ENCODE data around the gene KDM7A. TPM values are rescaled to one million over a fixed set of nuclear protein-coding genes. Genes with fewer than 3 reads are reported as not detected.
A peak's percentile ranks its signal among the peaks of the same experiment; 100 is the strongest.

The KDM7A gene, protein sequence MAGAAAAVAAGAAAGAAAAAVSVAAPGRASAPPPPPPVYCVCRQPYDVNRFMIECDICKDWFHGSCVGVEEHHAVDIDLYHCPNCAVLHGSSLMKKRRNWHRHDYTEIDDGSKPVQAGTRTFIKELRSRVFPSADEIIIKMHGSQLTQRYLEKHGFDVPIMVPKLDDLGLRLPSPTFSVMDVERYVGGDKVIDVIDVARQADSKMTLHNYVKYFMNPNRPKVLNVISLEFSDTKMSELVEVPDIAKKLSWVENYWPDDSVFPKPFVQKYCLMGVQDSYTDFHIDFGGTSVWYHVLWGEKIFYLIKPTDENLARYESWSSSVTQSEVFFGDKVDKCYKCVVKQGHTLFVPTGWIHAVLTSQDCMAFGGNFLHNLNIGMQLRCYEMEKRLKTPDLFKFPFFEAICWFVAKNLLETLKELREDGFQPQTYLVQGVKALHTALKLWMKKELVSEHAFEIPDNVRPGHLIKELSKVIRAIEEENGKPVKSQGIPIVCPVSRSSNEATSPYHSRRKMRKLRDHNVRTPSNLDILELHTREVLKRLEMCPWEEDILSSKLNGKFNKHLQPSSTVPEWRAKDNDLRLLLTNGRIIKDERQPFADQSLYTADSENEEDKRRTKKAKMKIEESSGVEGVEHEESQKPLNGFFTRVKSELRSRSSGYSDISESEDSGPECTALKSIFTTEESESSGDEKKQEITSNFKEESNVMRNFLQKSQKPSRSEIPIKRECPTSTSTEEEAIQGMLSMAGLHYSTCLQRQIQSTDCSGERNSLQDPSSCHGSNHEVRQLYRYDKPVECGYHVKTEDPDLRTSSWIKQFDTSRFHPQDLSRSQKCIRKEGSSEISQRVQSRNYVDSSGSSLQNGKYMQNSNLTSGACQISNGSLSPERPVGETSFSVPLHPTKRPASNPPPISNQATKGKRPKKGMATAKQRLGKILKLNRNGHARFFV
- total RNA-seq (10 to 100 TPM; 21.4 to 41.5 (median 25.5) TPM), polyA plus RNA-seq (1 to 10 TPM; 2.5 to 3.7 (median 2.7) TPM)
- long read RNA-seq, donor 1, full-length matches to known transcripts, result 2 of 2 reads
- long read RNA-seq, donor 1, partial matches to known transcripts, result 0 of 2 reads
- long read RNA-seq, donor 1, other reads (novel, unspliced or antisense), result 0 of 2 reads
- long read RNA-seq, donor 2, full-length matches to known transcripts, result 1 of 1 reads
- long read RNA-seq, donor 2, partial matches to known transcripts, result 0 of 1 reads
- long read RNA-seq, donor 2, other reads (novel, unspliced or antisense), result 0 of 1 reads

DNA sequence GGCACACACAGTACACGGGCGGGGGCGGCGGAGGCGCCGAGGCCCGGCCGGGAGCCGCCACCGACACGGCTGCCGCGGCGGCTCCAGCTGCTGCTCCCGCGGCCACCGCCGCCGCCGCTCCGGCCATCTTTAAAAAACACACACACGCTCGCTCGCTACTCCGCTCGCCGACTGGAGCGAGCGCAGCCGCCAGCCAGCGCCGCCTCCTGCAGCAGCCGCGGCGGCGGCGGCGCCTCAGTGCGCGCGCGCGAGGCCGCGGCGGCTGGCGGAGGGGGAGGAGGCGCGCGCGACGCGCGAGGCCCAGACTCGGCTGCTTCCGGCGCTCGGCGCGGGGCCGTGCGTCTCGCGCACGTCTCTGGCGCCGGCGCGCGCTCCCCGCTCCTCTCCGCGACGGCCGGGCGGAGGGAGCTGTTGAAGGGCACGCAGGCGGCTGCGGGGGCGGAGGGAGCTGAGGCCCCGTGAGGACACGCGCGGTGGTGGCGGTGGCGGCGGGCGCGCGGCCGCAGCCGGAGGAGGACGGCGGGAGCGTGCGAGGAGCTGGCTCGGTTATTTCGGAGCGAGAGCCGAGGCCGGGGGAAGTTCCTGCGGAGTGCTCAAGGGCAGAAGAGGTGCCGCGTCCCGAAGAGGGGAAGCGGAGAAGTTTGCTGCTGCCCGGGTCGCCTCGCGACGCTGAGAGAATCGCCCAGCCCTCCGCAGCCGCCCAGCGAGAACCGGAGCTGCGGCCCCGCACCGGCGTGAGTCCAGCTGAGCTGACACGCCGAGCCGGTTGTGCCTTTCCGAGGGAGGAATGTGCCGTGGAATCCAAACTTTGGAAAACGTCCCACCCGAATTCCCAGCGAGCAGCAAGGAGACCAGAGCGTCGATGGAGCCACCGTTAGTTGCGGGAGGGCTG lies at the start of gene KDM7A:
TSS of gene KDM7A (minus strand) at position 173 of the 892 bp plus-strand sequence. CDS start at position 127, 46 bp downstream.
- DNase-seq, result peak; percentile 99
- Histone ChIP-seq H3K4me3 (peak within 1 kb of the TSS; percentile 56 to 91 (median 70)), H3K27ac (peak within 1 kb of the TSS; percentile 85 to 100 (median 98)), H3K9me3 (peaks cover 0 to 4% (median 0%) of the 10 kb centered on the region in 8 donors), H3K4me1 (peaks cover 10 to 48% (median 28%) of the 10 kb centered on the region in 6 donors), H3K36me3 (no peaks in the 10 kb centered on the region), H3K27me3 (replicated peaks in 1 of 7) (peaks cover 0 to 7% (median 0%) of the 10 kb centered on the region in 7 donors)
- 0 to 1% (median 0%) methylated on average over 31 to 132 of the region's 132 CpGs for WGBS, 5 donors
- intact Hi-C loops (cut with DNase I; ENCODE audit: low total_unique reads), result loop anchor here (5.0 kb wide), 1 partner anchor 55 kb away; no protein-coding TSS in a partner anchor
- peak in 2 of 3 donors; percentile 75 to 76 for TF ChIP-seq POLR2A (IDR thresholded peaks at IDR 0.05)
- TF ChIP-seq, protein P1, sequence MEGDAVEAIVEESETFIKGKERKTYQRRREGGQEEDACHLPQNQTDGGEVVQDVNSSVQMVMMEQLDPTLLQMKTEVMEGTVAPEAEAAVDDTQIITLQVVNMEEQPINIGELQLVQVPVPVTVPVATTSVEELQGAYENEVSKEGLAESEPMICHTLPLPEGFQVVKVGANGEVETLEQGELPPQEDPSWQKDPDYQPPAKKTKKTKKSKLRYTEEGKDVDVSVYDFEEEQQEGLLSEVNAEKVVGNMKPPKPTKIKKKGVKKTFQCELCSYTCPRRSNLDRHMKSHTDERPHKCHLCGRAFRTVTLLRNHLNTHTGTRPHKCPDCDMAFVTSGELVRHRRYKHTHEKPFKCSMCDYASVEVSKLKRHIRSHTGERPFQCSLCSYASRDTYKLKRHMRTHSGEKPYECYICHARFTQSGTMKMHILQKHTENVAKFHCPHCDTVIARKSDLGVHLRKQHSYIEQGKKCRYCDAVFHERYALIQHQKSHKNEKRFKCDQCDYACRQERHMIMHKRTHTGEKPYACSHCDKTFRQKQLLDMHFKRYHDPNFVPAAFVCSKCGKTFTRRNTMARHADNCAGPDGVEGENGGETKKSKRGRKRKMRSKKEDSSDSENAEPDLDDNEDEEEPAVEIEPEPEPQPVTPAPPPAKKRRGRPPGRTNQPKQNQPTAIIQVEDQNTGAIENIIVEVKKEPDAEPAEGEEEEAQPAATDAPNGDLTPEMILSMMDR (IDR thresholded peaks at IDR 0.05 in 8 of 11, conservative IDR thresholded peaks at IDR 0.05 in 3 of 11), result peak in 3 of 11 experiments; percentile 13 to 26 (median 20)
- TF ChIP-seq POLR2AphosphoS5 (IDR thresholded peaks at IDR 0.05), result peak; percentile 84 to 92 (median 88)

DNA sequence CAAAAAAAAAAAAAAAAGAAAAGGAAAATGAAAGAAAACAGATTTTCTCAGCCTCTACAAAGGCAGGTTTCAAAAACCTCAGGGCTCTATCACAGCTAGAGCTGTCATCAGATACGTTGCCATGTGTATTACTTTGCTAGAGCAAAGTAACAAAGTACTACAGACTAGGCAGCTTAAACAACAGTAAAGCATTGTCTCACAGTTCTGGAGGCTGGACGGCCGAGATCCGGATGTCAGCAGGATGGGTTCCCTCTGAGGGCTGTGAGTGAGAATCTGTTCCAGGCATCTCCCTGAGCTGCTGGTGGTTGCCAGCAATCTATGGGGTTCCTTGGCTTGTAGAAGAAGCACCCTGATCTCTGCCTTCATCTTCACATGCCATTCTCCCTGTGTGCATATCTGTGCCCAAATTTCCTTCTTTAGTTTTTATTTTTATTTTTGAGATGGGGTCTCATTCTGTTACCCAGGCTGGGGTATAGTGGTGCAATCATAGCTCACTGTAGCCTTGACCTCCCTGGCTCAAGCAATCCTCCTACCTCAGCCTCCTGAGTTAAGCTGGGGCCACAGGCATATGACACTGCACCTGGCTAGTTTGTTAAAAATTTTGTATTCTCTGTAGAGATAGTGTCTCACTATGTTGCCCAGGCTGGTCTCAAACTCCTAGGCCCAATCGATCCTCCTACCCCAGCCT lies 48.9 kb upstream of the KDM7A start:
- no peaks in the 10 kb centered on the region for H3K9me3 ChIP-seq
- peak overlapping the region in 1 of 8 donors; percentile 18 for H3K27ac ChIP-seq
- H3K4me1 ChIP-seq, result peaks cover 16 to 72% (median 40%) of the 10 kb centered on the region in 6 donors
- TF ChIP-seq POLR2A (IDR thresholded peaks at IDR 0.05) (no peak), POLR2AphosphoS5 (IDR thresholded peaks at IDR 0.05) (no peak)
- TF ChIP-seq, protein P1 (IDR thresholded peaks at IDR 0.05 in 8 of 11, conservative IDR thresholded peaks at IDR 0.05 in 3 of 11), result no peak
- no peak overlapping the region for H3K4me3 ChIP-seq
- peaks cover 0 to 11% (median 0%) of the 10 kb centered on the region in 7 donors for H3K27me3 ChIP-seq (replicated peaks in 1 of 7)
- intact Hi-C loops (cut with DNase I; ENCODE audit: low total_unique reads), result no loop called here
- 75 to 87% (median 85%) methylated on average over 5 of the region's 5 CpGs for WGBS, 5 donors
- DNase-seq, result no peak
- no peaks in the 10 kb centered on the region for H3K36me3 ChIP-seq

Measured in spleen (tissue), 13 donors.